GM12878 (cell line): Measurements from ENCODE around the gene TMEM167B. TPM values are rescaled to one million over a fixed set of nuclear protein-coding genes. Genes with fewer than 3 reads are reported as not detected.

Experiments used
- ATAC-seq: fragments of 200-7000 bp; cut with Tn5 transposase; 3 replicates; pipeline ENCODE4 v1.9.1; 2020; ENCODE audit warnings: mild to moderate bottlenecking, moderate library complexity
- BruUV-seq: library from RNA; stranded (reverse); fragments of 400-500 nt; replicated peaks from 2 replicates; lab custom pipeline; 2021; lab: Mats Ljungman, UMichigan
- CTCF ChIA-PET: fragments of 300-600 bp; sonication (Branson Sonifier 250); formaldehyde crosslinking; extraction: SDS; loops from one replicate; lab custom pipeline; 2021; ENCODE audit warnings: inconsistent platforms; lab: Yijun Ruan, JAX
- POLR2A ChIA-PET: fragments of 350-600 bp; formaldehyde crosslinking; extraction: SDS; loops from one replicate; lab custom pipeline; 2021; ENCODE audit warnings: inconsistent platforms; lab: Charles Lee
- RAD21 ChIA-PET: fragments of 300-600 bp; sonication (Branson Sonifier 250); formaldehyde crosslinking; loops from one replicate; lab custom pipeline; 2023; ENCODE audit warnings: antibody characterized with exemption; ENCODE audit not compliant: unreplicated experiment; lab: Charles Lee
- SMC1A ChIA-PET: fragments of 300-600 bp; sonication (Branson Sonifier 250); formaldehyde crosslinking; loops from one replicate; lab custom pipeline; 2023; ENCODE audit not compliant: unreplicated experiment, uncharacterized antibody; lab: Charles Lee
- DNase-seq: peaks from one replicate; pipeline ENCODE4 v3.0.0-alpha.2; 2011; ENCODE audit warnings: low read depth, low spot score
- FAIRE-seq: peaks from 3 replicates; lab custom pipeline; 2011; peaks lifted over from hg19 to GRCh38; lab: Jason Lieb, UNC
- H2AFZ ChIP-seq: 2 replicates; pipeline ENCODE4 v1.6.0; 2011; ENCODE audit warnings: low read depth, low read length, control low read depth; ENCODE audit not compliant: control insufficient read depth
- H3K27ac ChIP-seq: 2 replicates; pipeline ENCODE4 v1.5.1; 2011; ENCODE audit warnings: control low read depth; ENCODE audit not compliant: control insufficient read depth, insufficient read depth
- H3K27me3 ChIP-seq, 2 experiments: replicated peaks in 1 of 2; 2 replicates each; pipeline versions ENCODE4 v1.6.0 to v1.6.1; 2011; ENCODE audit warnings: low read length in 1 of 2; ENCODE audit not compliant: control insufficient read depth in 2 of 2, insufficient read depth in 2 of 2
- H3K36me3 ChIP-seq, 2 experiments: 2 replicates each; pipeline ENCODE4 v1.5.1; 2011; ENCODE audit warnings: low read length in 1 of 2; ENCODE audit not compliant: control insufficient read depth in 2 of 2, insufficient read depth in 2 of 2
- H3K4me1 ChIP-seq: 2 replicates; pipeline ENCODE4 v1.6.1; 2011; ENCODE audit warnings: mild to moderate bottlenecking, low read length, moderate library complexity, mixed read lengths; ENCODE audit not compliant: control insufficient read depth, insufficient read depth
- H3K4me2 ChIP-seq: 2 replicates; pipeline ENCODE4 v1.6.0; 2011; ENCODE audit warnings: control low read depth; ENCODE audit not compliant: control insufficient read depth, insufficient read depth
- H3K4me3 ChIP-seq: fragments of 200-600 bp; sonication (generic); 2 replicates; pipeline ENCODE4 v1.5.1; 2016
- H3K79me2 ChIP-seq: 2 replicates; pipeline ENCODE4 v1.6.0; 2011; ENCODE audit warnings: low read length; ENCODE audit not compliant: control insufficient read depth, insufficient read depth
- H3K9ac ChIP-seq: 2 replicates; pipeline ENCODE4 v1.8.0; 2011; ENCODE audit warnings: low read length, control low read depth, mixed read lengths; ENCODE audit not compliant: control insufficient read depth, insufficient read depth
- H3K9me3 ChIP-seq: replicated peaks from 3 replicates; pipeline ENCODE4 v1.5.1; 2011; ENCODE audit warnings: mild to moderate bottlenecking, low read length; ENCODE audit not compliant: control insufficient read depth, insufficient read depth
- H4K20me1 ChIP-seq: 2 replicates; pipeline ENCODE4 v1.6.0; 2011; ENCODE audit not compliant: control insufficient read depth, insufficient read depth
- ATF3 ChIP-seq: IDR thresholded peaks from 2 replicates; pipeline ENCODE4 v1.6.1; 2011; ENCODE audit warnings: low read depth, mild to moderate bottlenecking, low read length, moderate library complexity, borderline replicate concordance; ENCODE audit errors: extremely low read depth
- CHD4 ChIP-seq: fragments of 200-600 bp; sonication (generic); IDR thresholded peaks from 2 replicates; pipeline ENCODE4 v1.6.1; 2016; ENCODE audit warnings: mild to moderate bottlenecking
- CTCF ChIP-seq, 3 experiments: IDR thresholded peaks in 2 of 3; conservative IDR thresholded peaks in 1 of 3; 2 replicates each; pipeline ENCODE4 v1.5.1; 2011; ENCODE audit warnings: low read depth in 3 of 3, low read length in 3 of 3, mild to moderate bottlenecking in 3 of 3, control low read depth in 2 of 3, moderate library complexity in 2 of 3, inconsistent platforms in 1 of 3, mixed read lengths in 1 of 3; ENCODE audit not compliant: control insufficient read depth in 2 of 3, insufficient read depth in 1 of 3; ENCODE audit errors: extremely low read depth in 1 of 3
- MTA3 ChIP-seq: IDR thresholded peaks from 2 replicates; pipeline ENCODE4 v1.6.1; 2012; ENCODE audit warnings: low read length, inconsistent platforms, borderline replicate concordance
- RB1 ChIP-seq: fragments of 450-650 bp; formaldehyde crosslinking; IDR thresholded peaks from 2 replicates; pipeline ENCODE4 v1.6.1; 2017; ENCODE audit warnings: mild to moderate bottlenecking, borderline replicate concordance
- RBBP5 ChIP-seq: fragments of 200-600 bp; sonication (generic); conservative IDR thresholded peaks from 2 replicates; pipeline ENCODE4 v1.6.1; 2016
- SREBF2 ChIP-seq: IDR thresholded peaks from 2 replicates; pipeline ENCODE4 v1.6.1; 2012; ENCODE audit warnings: mild to moderate bottlenecking, low read length
- ZBED1 ChIP-seq: IDR thresholded peaks from 2 replicates; pipeline ENCODE4 v1.6.1; 2016; ENCODE audit warnings: borderline replicate concordance
- ZNF384 ChIP-seq: IDR thresholded peaks from 2 replicates; pipeline ENCODE4 v1.6.1; 2012; ENCODE audit warnings: low read depth, mild to moderate bottlenecking, low read length, improper control_type of control experiment, borderline replicate concordance
- ZNF592 ChIP-seq: fragments of 450-650 bp; IDR thresholded peaks from 2 replicates; pipeline ENCODE4 v1.6.1; 2017; ENCODE audit warnings: mild to moderate bottlenecking, moderate library complexity
- ZSCAN29 ChIP-seq: fragments of 450-650 bp; IDR thresholded peaks from 2 replicates; pipeline ENCODE4 v1.6.1; 2017; ENCODE audit warnings: mild to moderate bottlenecking, moderate library complexity
- WGBS: methylation state at CpG from one replicate; pipeline ENCODE4 v1.1.6; 2016; ENCODE audit warnings: low lambda C conversion rate; ENCODE audit not compliant: insufficient replicate concordance, insufficient coverage; ENCODE audit errors: missing lambda C conversion rate; 5-methylcytosine and 5-hydroxymethylcytosine counted together
- in situ Hi-C: fragments of 300-500 bp; cut with MboI; formaldehyde crosslinking; loops from 9 replicates; pipeline ENCODE4 v1.14.3; 2018; ENCODE audit warnings: mixed read lengths
- intact Hi-C: fragments of 100-400 bp; cut with micrococcal nuclease; formaldehyde crosslinking; loops from one replicate; pipeline ENCODE4 v1.14.2; 2022; ENCODE audit not compliant: unreplicated experiment
- polyA plus RNA-seq, 11 experiments: library from polyadenylated mRNA; depleted of rRNA in 4 of 11; unstranded in 6 of 11; stranded (reverse) in 5 of 11; fragments of >200 nt; fragmentation: Nextera tagmentation in 4 of 11; fragmentation: Illumina TruSeq in 1 of 11; extraction: Ambion mirVana in 4 of 11; extraction: Trizol in 1 of 11; gene quantifications; 1 replicate in 1 of 11; 2 replicates in 10 of 11; pipeline versions ENCODE4 v1.2.1 to v1.2.3, GENCODE V29; 2011 to 2016; ENCODE audit warnings: inconsistent platforms in 2 of 11, missing spikeins in 2 of 11, low read depth in 1 of 11
- total RNA-seq, 4 experiments: library from RNA; depleted of rRNA in 3 of 4; stranded (reverse); fragments of >200 nt in 3 of 4; fragmentation: Illumina TruSeq in 1 of 4; extraction: Trizol in 1 of 4; gene quantifications; 2 replicates each; pipeline versions ENCODE4 v1.2.1 to v1.2.3, GENCODE V29; 2013 to 2021

TMEM167B gene
- total and polyA plus RNA-seq, 10 of the 15 experiments (the other 5 are each of a cell fraction or from before 2014, with no cell fraction given): 15.6 to 26.1 (median 21.1) TPM

GRCh38 chr1:109138358-109138757 lies 47.8 kb downstream of the TMEM167B start:
- H3K79me2 ChIP-seq: no peaks in the 10 kb centered on the region
- POLR2A ChIA-PET: no interaction called here
- H2AFZ ChIP-seq: no peak overlapping the region
- no peak overlapping the region for H3K4me3 ChIP-seq
- CTCF ChIA-PET: no interaction called here
- DNase-seq: no peak
- no peak for FAIRE-seq
- H3K9me3 ChIP-seq: no peaks in the 10 kb centered on the region
- RAD21 ChIA-PET: no interaction called here
- no peak overlapping the region for H3K9ac ChIP-seq
- H3K4me2 ChIP-seq: no peak overlapping the region
- intact Hi-C loops (no loop called here), in situ Hi-C loops (no loop called here)
- H3K36me3 ChIP-seq: no peaks in the 10 kb centered on the region
- H4K20me1 ChIP-seq: no peaks in the 10 kb centered on the region
- ATAC-seq: no peak
- TF ChIP-seq SREBF2: no peak
- no peaks in the 10 kb centered on the region for H3K27me3 ChIP-seq
- H3K4me1 ChIP-seq: peaks cover 10% of the 10 kb centered on the region
- H3K27ac ChIP-seq: no peak overlapping the region
- SMC1A ChIA-PET: no interaction called here
- no TSS peak for BruUV-seq
- 74% methylated on average over 3 of the region's 3 CpGs for WGBS

GRCh38 chr1:109140392-109140791 lies 49.8 kb downstream of the TMEM167B start:
- H3K36me3 ChIP-seq: no peaks in the 10 kb centered on the region
- no peaks in the 10 kb centered on the region for H3K4me1 ChIP-seq
- BruUV-seq: no TSS peak
- H3K9ac ChIP-seq: no peak overlapping the region
- no peak overlapping the region for H3K4me2 ChIP-seq
- intact Hi-C loops: no loop called here
- SMC1A ChIA-PET: no interaction called here
- no peaks in the 10 kb centered on the region for H3K79me2 ChIP-seq
- H2AFZ ChIP-seq: no peak overlapping the region
- no peaks in the 10 kb centered on the region for H3K27me3 ChIP-seq
- no peak for ATAC-seq
- H3K27ac ChIP-seq: no peak overlapping the region
- in situ Hi-C loops: no loop called here
- POLR2A ChIA-PET: no interaction called here
- RAD21 ChIA-PET: no interaction called here
- DNase-seq: no peak
- no peak overlapping the region for H3K4me3 ChIP-seq
- H4K20me1 ChIP-seq: no peaks in the 10 kb centered on the region
- H3K9me3 ChIP-seq: no peaks in the 10 kb centered on the region
- 20% methylated on average over 3 of the region's 3 CpGs for WGBS
- no peak for FAIRE-seq
- CTCF ChIA-PET: no interaction called here
- no peak for TF ChIP-seq CTCF (IDR thresholded peaks at IDR 0.05 in 2 of 3, conservative IDR thresholded peaks at IDR 0.05 in 1 of 3; ENCODE audit: control insufficient read depth in 2 of 3, extremely low read depth in 1 of 3, insufficient read depth in 1 of 3, low read depth in 3 of 3, low read length in 3 of 3)
- TF ChIP-seq ATF3: no peak
- no peak for TF ChIP-seq CHD4
- TF ChIP-seq ZNF384: no peak
- no peak for TF ChIP-seq MTA3
- no peak for TF ChIP-seq RBBP5
- no peak for TF ChIP-seq ZBED1
- no peak for TF ChIP-seq RB1
- TF ChIP-seq ZNF592: no peak
- no peak for TF ChIP-seq ZSCAN29
